ENCODE results near the gene PREX1. TPM values are rescaled to one million over a fixed set of nuclear protein-coding genes. Genes with fewer than 3 reads are reported as not detected.

PREX1 gene
- total and polyA plus RNA-seq, 12 donors, result 10.1 to 85.1 (median 42.9) TPM

- no peak for DNase-seq
- Histone ChIP-seq H3K4me1 (replicated peaks in 1 of 2) (peaks cover 0 to 7% of the 10 kb centered on the region in 2 donors), H3K9me3 (replicated peaks in 1 of 3) (no peaks in the 10 kb centered on the region), H3K4me3 (no peak overlapping the region), H3K27me3 (no peaks in the 10 kb centered on the region), H3K36me3 (replicated peaks in 1 of 2) (no peaks in the 10 kb centered on the region), H3K27ac (no peak overlapping the region)
- 59 to 75% (median 68%) methylated on average over 4 of the region's 4 CpGs for WGBS, 4 donors
- intact Hi-C loops (cut with DNase I), result no loop called here
- no peak for TF ChIP-seq POLR2A (IDR thresholded peaks at IDR 0.05)
- no peak for TF ChIP-seq CTCF (IDR thresholded peaks at IDR 0.05)
Observed at GRCh38 chr20:48782053-48782452, 45.7 kb downstream of the PREX1 start.

DNA sequence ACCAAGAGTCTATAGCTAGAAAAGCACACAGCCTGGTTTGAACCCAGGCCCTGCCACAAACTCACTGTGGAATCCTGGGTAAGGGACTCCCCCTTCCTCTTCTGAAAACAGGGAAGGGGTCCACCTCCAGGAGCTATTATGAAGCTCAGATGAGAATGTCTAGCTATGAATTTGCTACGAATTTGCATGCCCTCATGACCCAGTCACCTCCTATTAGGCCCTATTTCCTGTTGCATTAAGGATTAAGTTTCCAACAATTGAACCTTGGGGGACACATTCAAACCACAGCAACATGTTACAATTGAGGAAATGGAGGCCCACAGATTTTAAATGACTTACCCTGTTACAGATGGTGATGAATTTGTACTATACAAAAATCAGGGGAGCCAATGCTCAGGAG, 46.2 kb downstream of the PREX1 start:
- TF ChIP-seq CTCF (IDR thresholded peaks at IDR 0.05), result no peak
- TF ChIP-seq POLR2A (IDR thresholded peaks at IDR 0.05), result no peak
- H3K4me3 ChIP-seq, result no peak overlapping the region
- intact Hi-C loops (cut with DNase I), result no loop called here
- no peaks in the 10 kb centered on the region for H3K36me3 ChIP-seq (replicated peaks in 1 of 2)
- peaks cover 0 to 3% of the 10 kb centered on the region in 2 donors for H3K4me1 ChIP-seq (replicated peaks in 1 of 2)
- no peaks in the 10 kb centered on the region for H3K9me3 ChIP-seq (replicated peaks in 1 of 3)
- no peaks in the 10 kb centered on the region for H3K27me3 ChIP-seq
- no peak overlapping the region for H3K27ac ChIP-seq
- whole genome bisulfite sequencing, 4 donors, result 50 to 78% (median 56%) methylated on average over 1 of the region's 1 CpG
- DNase-seq, result no peak

GRCh38 chr20:48779435-48779834, 48.4 kb downstream of the PREX1 start:
- no peaks in the 10 kb centered on the region for H3K9me3 ChIP-seq (replicated peaks in 1 of 3)
- peaks cover 0 to 11% of the 10 kb centered on the region in 2 donors for H3K4me1 ChIP-seq (replicated peaks in 1 of 2)
- intact Hi-C loops (cut with DNase I), result no loop called here
- WGBS, 4 donors, result 93 to 99% (median 96%) methylated on average over 2 of the region's 2 CpGs
- no peaks in the 10 kb centered on the region for H3K36me3 ChIP-seq (replicated peaks in 1 of 2)
- no peak overlapping the region for H3K27ac ChIP-seq
- H3K27me3 ChIP-seq, result no peaks in the 10 kb centered on the region
- H3K4me3 ChIP-seq, result no peak overlapping the region
- no peak for TF ChIP-seq POLR2A (IDR thresholded peaks at IDR 0.05)
- no peak for TF ChIP-seq CTCF (IDR thresholded peaks at IDR 0.05)
- no peak for DNase-seq

GRCh38 chr20:48777821-48778220, 50.0 kb downstream of the PREX1 start:
- Histone ChIP-seq H3K27ac (no peak overlapping the region), H3K36me3 (replicated peaks in 1 of 2) (no peaks in the 10 kb centered on the region), H3K4me3 (no peak overlapping the region), H3K9me3 (replicated peaks in 1 of 3) (no peaks in the 10 kb centered on the region), H3K4me1 (replicated peaks in 1 of 2) (peaks cover 0 to 18% of the 10 kb centered on the region in 2 donors), H3K27me3 (no peaks in the 10 kb centered on the region)
- intact Hi-C loops (cut with DNase I), result no loop called here
- no peak for DNase-seq
- TF ChIP-seq CTCF (IDR thresholded peaks at IDR 0.05) (no peak), POLR2A (IDR thresholded peaks at IDR 0.05) (no peak)
- WGBS, 4 donors, result 74 to 89% (median 87%) methylated on average over 4 of the region's 4 CpGs

Measured in adrenal gland (tissue), 12 donors.